Stimulated activated CD4-positive, alpha-beta T cell treated with anti-CD3 and anti-CD28 coated beads, TNF-alpha, amount 100 ng/mL, for 48 hours (primary cell): Measurements from ENCODE around the gene SNX22.
"Not testable (repeated sequence)": the region's sequence is repeated elsewhere in the genome, so short reads cannot be mapped to it uniquely, and the experiment has no call there.

Source experiments
- DNase-seq, 3 donors: peaks; one replicate each; pipeline ENCODE4 v3.0.0-alpha.2; 2020; ENCODE audit warnings: low read depth in 3 of 3

The SNX22 gene

DNA sequence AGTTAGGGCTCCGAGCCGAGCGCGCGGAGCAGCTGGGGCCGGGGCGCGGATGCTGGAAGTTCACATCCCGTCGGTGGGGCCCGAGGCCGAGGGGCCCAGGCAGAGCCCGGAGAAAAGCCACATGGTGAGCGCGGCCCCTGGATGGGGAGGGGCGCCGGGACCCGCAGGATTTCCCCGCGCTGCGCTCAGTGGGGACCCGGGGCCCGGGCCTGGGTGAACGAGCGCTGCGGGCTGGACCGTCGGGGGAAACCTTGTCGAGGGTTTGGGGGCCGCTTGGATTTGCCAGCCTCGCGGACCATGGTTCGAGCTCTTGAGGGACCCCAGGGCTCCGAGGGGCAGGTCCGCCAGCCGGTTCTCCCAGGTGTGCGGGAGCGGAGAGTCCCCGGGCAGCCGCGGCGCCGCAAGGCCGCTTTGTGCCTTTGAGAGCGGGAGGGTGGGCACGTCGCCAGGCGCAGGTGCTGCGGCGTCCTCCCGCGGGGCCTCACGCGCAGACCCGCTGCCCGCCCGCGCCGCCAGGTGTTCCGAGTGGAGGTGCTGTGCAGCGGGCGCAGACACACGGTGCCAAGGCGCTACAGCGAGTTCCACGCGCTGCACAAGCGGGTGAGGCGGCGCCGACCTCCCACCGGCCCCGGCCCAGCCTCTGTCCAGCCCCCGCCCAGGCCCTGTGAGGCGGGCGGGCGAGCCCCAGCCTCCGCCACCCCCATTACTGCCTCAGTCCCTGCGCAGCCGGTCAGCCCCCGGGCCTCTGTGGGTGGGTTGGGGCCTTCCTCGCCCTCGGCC is at the start of gene SNX22:
Gene SNX22, plus strand, starts transcription at position 5 of the 780 bp plus-strand sequence. Its CDS starts 45 bp downstream, at position 50.
- DNase-seq = no peak

DNA sequence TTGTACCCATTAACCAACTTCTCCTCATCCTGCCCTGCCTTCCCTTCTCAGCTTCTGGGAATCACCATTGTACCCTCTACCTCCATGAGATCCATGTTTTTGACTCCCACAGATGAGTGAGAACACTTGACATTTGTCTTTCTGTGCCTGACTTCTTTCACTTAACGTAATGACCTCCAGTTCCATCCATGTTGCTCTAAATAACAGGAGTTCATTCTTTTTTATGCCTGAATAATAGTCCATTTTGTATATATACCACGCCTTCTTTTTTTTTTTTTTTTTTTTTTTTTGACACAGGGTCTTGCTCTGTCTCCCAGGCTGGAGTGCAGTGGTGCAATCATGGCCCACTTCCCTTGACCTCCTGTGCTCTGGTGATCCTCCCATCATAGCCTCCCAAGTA is 49.0 kb upstream of the SNX22 start:
- DNase-seq = no peak

DNA sequence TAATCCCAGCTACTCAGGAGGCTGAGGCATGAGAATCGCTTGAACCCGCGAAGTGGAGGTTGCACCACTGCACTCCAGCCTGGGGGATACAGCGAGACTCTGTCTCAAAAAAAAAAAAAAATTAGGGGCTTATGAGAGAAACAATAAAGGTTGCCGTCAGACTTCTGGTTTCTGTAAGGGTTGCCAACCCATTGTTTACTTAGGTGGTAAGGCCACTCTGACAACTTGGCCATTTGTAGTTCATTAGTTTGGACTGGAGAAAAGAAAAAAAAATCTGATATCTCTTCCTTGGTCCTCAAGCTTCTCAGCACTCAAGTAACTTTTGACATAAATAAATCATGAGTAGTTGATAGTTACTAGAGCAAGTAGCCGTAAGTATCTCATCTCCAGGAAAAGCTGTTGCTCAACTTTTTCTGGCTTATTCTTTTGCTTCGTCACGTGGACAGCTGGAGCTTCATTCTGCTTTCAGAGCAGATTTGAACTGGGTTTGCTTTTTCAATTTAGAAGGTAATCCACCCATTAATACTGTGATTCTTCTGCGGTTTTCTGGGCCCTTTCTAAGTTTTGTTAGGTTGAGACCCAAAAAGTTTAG is 46.3 kb upstream of the SNX22 start:
- no peak for DNase-seq

DNA sequence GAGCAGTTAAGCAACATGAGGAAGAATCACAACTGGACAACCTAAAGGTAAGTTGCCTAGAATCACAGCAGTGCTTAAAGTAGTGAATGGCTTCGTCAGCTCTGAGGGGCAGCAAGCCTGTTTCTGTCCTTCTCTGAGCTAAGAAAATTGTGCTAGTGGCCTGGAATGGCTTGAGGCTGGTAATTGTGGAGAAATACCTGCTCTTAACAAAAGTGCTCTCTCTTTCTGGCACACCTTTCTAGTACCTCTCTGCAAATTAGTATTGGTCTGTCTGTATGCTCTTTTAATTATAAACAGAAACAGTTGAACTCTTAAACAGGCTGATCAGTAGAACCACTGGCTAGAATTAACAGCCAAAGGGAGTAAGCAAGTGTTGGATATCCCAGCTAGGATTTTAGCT is 44.2 kb upstream of the SNX22 start:
- DNase-seq = no peak

DNA sequence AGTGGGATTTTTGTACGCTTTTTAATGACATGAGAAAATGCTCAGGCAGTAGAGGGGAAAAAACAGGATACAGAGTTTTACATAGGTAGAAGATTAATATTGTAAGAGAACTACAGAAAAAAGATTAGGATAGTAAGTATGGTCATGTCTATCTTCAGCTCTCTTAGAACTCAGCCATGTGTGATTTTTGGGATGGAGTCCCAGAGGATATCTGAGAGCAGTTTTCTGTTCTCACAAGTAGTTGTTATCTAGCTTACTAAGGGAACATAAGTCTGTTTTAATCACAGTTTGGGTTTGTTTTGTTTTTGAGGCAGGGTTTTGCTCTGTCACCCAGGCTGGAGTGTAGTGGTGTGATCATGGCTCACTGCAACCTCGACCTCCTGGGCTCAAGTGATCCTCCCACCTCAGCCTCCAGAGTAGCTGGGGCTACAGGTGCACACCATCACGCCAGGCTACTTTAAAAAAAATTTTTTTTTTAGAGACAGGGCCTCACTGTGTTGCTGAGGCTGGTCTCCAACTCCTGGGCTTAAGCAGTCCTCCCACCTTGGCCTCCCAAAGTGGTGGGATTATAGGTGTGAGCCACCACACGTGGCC is 41.3 kb upstream of the SNX22 start:
- not testable (repeated sequence) for DNase-seq

DNA sequence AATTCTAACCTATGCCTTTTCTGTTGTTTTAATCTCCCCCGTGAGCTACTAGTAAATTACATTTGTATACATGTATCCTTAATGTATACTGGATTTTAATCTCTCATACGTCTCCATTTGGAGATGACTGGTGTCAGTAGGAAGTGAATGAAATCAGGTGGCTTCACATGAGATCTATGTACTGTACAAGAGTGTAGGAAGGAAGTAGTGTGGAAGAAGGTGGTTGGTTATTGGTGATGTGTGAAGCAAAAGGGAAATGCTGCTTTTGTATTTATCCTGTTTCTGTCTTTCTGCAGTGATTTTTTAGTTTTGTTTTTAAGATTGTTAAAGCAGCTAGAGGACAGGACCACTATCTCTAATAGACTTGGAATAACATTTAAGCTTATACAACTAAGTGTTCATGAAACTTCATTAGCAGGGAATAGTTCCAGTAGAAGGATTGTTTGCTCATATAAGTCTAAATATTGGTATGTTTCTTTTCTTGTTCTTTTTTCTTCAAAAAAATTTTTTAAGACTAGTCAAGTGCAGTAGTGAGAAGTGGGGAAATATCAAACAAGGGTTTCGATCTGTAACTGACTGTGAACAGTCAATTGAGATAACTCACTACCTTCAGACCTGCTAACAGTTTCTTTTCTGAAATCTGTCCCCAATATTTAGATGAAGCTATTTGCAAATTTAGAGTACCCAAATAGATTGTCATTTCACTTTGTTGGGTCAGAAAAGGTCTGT is 40.4 kb upstream of the SNX22 start:
- no peak for DNase-seq

DNA sequence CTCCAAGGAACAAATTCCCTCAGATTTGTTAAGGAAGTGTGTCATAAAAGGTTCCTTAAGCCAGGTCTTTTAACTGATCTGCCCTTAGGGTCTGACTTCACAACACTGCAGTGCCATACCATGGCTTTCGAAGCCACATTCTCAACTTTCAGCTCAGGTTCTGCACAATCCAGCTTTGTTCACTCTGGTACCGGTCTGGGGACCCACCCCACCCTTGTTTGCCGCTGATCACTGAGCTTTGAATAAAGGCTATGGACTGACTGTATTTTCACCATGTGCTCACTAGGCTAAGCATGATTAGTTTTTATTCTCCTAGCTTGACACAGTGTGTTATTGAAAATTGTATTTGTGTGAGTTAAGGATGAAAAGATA is 39.9 kb upstream of the SNX22 start:
- no peak for DNase-seq

DNA sequence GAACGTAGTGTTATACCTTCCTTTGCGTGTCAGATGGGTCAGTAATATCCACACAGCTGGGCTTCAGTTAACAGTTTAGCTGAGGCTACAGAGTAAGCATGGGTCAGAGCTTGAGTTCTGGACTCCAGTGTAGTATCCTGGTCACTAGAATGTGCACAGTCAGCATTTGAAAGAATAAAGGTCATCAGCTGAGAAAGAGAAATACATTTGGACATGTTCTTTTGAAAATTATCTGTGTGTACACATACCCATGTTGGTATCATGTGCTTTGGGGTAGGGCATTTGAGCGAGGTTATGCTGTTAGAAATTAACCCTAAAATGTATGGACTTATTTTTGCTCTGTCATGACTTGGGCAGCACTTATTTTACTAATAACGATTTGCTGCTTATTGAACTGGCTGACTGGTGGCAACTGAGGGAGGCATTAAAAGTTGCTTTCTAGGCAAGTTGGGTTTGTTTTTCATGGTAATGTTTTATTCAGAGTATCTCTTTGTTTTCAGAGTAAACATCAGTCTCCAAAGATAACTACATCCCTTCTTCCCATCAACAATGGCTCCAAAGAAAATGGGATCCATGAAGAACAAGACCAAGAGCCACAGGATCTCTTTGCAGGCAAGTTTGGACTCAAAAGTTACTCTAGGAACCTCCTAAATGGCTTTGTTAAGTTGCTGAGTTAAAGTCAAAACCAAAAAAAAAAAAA is 39.3 kb upstream of the SNX22 start:
- no peak for DNase-seq

DNA sequence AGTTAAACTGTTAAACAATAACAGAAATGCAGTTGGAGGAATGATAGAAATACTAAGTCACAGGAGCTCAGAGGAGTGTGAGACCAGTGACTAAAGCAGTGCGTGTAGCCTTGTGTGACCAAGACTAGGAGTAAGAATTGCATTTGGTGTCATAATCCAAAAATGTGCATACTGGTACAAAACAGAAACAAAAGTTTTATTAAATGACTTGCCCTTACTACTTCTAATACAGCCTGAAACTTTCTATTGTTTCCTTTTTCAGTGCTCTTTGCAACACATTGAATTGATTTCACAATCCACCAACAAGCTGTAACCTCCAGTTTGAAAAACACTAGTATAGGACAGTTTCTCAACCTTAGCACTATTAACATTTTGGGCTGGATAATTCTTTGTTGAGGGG is 38.6 kb upstream of the SNX22 start:
- no peak for DNase-seq

DNA sequence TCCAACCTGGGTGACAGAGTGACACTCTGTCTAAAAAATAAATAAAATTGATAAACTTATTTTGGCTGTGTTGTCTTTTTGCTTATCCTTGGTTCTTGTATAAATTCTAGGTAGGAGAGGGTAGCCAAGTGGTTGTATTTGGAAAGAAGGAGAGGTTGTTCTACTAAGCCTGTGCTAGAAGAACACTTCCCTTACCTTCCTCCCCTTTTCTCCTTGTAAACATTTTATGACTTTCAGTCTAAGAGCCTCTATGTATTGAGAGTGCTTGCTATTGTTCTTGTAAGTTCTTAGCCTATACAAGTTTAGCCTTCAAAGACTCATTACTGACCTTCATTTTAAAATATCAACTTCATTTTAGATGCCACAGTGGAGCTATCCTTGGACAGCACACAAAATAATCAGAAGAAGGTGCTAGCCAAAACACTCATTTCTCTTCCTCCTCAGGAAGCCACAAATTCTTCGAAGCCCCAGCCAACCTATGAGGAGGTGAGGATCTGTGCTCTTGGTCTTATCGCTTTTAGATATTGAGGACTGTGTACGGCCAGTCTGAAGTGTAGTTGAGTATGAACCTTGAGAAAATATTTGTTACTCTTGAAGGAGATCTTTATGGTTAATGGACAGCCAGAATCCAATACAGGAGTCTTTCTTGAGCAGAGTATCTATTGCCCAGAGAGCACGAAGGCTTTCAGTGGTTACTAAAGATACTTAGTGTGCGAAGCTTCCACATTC is 33.6 kb upstream of the SNX22 start:
- no peak for DNase-seq

DNA sequence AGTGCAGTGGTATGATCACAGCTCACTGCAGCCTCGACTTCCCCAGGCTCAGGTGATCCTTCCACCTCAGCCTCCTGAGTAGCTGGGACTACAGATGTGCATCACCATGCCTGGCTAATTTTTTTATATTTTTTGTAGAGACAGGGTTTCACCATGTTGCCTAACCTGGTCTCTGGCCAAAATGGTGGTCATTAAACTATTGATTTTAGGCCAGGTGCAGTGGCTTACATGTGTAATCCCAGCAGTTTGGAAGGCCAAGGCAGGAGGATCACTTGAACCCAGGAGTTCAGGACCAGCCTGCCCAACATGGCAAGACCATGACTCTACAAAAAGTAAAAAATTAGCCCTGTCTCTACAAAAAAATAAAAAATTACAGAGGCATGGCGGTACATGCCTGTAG is 31.2 kb upstream of the SNX22 start:
- not testable (repeated sequence) for DNase-seq

DNA sequence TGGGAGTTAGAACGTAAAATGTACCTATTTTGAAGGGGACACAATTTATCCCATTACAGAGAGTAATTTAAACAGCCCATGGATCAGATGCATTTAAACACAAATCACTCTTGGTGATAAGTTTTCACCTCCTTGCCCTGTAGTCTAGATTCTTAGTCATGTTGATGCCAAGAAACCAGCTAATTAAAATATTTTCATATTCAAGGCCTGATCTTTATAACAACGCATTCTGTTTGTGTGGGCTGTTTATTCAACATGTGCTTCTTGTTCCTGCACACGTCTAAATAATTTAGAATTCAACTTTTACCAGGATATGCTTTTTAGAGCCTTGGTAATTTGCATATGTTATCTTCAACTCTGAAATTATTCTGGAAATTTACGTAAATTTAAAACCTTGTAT is 29.9 kb upstream of the SNX22 start:
- no peak for DNase-seq

DNA sequence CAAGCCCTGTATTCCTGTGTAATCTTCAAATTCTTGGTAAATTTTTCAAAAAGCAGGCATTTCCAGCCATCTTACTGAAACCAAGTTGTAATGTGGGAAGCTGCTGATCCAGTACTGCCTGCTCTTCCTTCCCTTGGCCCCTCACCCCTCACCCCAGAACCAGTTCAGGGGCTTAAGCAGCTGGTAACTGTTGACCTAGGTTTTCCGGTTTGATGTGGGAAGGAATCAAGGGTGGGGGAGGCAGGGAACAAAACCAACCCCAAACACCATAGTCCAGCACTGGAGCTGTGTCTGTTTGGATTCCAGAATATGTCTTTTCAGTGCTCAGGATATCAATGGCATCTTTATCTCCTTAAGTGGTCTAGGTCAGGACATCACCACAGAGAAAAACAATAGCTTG is 29.1 kb upstream of the SNX22 start:
- no peak for DNase-seq

DNA sequence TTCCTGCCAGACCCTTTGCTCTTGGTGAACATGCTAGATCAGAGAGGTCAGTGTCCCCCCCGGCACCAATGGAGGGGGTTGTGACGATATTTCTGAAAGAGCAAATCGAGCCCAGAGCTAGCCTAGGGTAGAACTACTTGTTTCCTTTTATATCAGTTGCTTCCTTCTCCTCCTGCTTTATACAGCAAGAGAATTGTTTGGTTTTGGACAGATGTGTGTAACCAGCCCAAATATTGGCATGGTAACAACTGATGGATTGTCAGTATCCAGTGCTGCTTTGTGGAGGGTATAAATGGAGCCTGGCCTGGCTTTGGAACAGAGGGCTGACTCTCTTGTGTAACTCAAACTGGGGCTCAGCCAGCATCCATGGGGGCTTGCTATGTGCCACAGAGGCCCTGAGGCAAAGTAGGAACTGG is 28.6 kb upstream of the SNX22 start:
- DNase-seq = no peak

DNA sequence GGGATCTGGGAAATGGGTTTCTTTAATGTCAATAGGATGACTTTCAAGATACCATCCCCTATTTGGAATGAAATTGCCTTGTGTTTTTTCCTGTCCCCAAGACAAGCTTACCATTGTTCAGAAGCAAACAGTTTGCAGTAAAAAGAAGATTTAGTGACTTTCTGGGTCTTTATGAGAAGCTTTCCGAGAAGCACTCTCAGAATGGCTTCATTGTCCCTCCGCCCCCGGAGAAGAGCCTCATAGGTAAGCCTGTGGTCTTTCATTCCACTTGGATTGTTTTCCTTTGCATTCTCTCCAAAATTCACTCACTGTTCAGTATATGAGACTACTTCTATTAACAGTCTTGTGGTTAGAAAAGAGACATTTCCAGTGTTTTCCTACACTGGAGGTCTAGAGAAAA is 25.6 kb upstream of the SNX22 start:
- no peak for DNase-seq

DNA sequence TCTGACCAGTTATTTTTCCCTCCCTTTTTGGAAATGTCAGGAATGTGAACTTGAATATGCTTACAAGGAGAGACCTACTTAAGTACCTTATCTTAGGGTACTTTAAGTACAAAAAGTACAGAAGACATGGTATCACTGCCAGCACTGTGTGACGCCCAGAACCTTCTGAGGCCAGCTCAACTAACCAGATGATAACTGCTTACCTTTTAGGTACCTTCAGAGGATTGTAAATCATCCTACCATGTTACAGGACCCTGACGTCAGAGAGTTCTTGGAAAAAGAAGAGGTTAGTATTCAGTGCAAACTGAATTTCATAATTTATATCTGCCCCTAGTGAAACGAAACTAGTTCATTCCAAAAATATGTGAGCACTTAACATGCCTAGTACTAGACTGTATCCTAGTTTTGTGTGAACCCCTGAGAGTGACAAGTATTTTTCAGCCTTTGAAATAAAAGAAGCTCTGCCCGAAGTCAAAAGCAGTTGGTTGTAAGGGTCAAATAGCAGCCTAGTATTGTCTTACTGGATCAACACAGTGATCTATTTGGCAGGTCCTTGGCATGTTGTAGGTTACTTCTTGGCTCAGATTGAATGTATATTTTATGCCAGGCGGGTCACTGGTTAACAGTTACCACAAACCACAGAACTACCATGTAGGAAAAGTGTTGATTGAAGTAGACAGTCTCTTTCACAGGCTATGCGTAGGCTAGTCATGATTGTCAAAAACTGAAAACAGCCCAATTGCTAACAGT is 23.8 kb upstream of the SNX22 start:
- no peak for DNase-seq

DNA sequence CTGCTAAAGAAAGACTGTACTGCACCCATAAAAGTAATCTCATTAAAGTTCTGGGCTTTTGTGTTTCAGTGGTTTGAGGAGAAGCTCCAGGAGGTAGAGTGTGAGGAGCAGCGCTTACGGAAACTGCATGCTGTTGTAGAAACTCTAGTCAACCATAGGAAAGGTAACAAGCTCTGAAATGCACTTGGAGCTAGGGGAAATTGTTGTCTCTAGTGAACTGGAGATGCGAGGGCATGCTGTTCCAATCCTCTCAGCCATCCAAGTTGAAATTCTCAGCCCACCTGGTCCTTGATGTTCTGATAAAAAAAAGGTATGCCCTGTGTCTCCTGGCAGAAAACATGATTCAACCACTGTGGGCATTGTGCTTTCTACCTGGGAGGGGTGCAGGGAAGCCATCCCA is 21.4 kb upstream of the SNX22 start:
- no peak for DNase-seq

DNA sequence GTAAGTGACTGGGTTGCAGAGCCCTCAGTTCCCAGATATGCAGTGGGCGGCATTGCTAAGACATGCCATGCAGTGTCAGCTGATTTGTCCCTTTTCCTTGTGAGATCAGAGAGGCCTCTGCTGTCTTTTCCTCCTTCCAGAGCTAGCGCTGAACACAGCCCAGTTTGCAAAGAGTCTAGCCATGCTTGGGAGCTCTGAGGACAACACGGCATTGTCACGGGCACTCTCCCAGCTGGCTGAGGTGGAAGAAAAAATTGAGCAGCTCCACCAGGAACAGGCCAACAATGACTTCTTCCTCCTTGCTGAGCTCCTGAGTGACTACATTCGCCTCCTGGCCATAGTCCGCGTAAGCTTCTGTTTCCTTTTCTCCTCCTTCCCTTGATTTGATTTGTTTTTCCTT is 20.0 kb upstream of the SNX22 start:
- DNase-seq = no peak

DNA sequence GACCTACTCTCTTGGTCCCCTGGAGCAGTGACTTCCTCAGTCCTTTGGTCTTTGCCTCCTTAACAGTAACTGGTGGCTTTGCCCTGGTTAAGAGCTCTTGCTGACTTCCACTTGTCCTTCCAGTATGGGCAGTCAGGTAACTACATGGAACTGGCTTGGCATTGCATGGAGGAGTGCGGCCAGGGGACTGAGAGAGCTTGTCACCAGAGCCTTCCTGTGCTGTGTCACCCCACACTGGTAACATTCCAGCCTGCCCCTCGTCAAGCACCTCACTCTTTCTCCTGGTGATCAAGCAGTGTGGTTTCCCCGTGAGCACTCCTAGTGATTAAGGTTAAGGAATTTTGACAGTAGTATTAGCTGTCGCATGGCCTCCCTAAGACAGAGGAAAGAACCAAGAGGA is 19.3 kb upstream of the SNX22 start:
- no peak for DNase-seq

DNA sequence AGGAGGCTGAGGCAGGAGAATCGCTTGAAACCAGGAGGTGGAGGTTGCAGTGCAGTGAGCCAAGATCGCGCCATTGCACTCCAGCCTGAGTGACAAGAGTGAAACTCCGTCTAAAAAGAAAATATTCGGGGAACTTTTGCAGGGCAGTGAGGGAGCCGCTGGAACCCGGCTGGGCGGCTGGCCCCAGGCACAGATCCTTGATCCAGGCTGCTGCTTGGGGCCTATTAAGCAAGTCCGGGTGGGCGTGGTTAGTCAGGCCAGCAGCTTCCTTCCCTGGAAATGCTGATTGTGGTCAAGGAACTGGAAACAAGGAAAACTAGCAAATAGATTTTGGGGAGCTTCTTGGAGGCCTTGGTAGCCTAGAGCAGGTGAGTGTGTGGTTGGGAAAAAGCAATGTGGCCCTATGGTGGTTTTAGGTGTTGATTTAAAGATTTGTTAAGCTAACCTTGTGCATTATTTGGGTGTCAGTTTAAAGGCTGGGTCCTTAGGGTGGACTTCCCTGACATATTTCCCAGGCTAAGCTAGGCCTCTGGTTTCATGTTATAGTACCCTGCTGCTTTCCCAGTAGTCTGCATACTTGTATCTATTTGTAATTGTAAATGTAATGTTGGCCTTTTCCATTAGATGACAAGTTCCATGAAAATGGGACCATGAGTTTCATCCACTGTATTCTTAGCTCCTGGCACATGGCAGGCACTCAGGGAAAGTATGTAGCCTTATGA is 17.7 kb upstream of the SNX22 start:
- no peak for DNase-seq
